VCaP (cell line): Measurements from ENCODE around the gene DOK1.

ENCODE experiments used
- H3K27ac ChIP-seq: fragments of 450-650 bp; 2 replicates; pipeline ENCODE4 v1.5.1; 2017
- CTCF ChIP-seq: fragments of 450-650 bp; conservative IDR thresholded peaks from 2 replicates; pipeline ENCODE4 v1.5.1; 2017; ENCODE audit warnings: mild to moderate bottlenecking, moderate library complexity

Gene DOK1

GRCh38 chr2:74566754-74567085 is 12.2 kb downstream of the DOK1 start:
- no peak for TF ChIP-seq CTCF
- H3K27ac ChIP-seq, result no peak overlapping the region

GRCh38 chr2:74567881-74568280 is 13.4 kb downstream of the DOK1 start:
- no peak overlapping the region for H3K27ac ChIP-seq
- no peak for TF ChIP-seq CTCF

- no peak overlapping the region for H3K27ac ChIP-seq
- no peak for TF ChIP-seq CTCF
Observed at GRCh38 chr2:74569686-74570085, 15.2 kb downstream of the DOK1 start.

GRCh38 chr2:74571058-74571457 is 16.5 kb downstream of the DOK1 start:
- TF ChIP-seq CTCF, result no peak
- no peak overlapping the region for H3K27ac ChIP-seq

- H3K27ac ChIP-seq, result no peak overlapping the region
- TF ChIP-seq CTCF, result no peak
Observed at GRCh38 chr2:74572178-74572925, 17.8 kb downstream of the DOK1 start.

- TF ChIP-seq CTCF, result no peak
- H3K27ac ChIP-seq, result no peak overlapping the region
Observed at GRCh38 chr2:74573747-74574562, 19.4 kb downstream of the DOK1 start.

- H3K27ac ChIP-seq, result no peak overlapping the region
- TF ChIP-seq CTCF, result no peak
Observed at GRCh38 chr2:74575320-74575719, 20.8 kb downstream of the DOK1 start.
